Parathyroid adenoma (tissue), 2 donors: ENCODE data around the gene METTL1.

Source experiments
- H2AFZ ChIP-seq: fragments of 300-600 bp; sonication (generic); one replicate; pipeline ENCODE4 v1.7.0; 2017; ENCODE audit warnings: antibody characterized with exemption, mild to moderate bottlenecking
- H3K27ac ChIP-seq: fragments of 300-600 bp; sonication (generic); one replicate; pipeline ENCODE4 v1.7.0; 2017
- H3K27me3 ChIP-seq: fragments of 300-600 bp; sonication (generic); one replicate; pipeline ENCODE4 v1.7.0; 2017; ENCODE audit warnings: low read length; ENCODE audit not compliant: control insufficient read depth, insufficient read depth
- H3K36me3 ChIP-seq: fragments of 300-600 bp; sonication (generic); one replicate; pipeline ENCODE4 v1.7.0; 2017; ENCODE audit warnings: low read length; ENCODE audit not compliant: control insufficient read depth, insufficient read depth
- H3K4me1 ChIP-seq: fragments of 300-600 bp; sonication (generic); one replicate; pipeline ENCODE4 v1.7.0; 2017; ENCODE audit warnings: control low read depth
- H3K4me2 ChIP-seq: fragments of 300-600 bp; sonication (generic); one replicate; pipeline ENCODE4 v1.7.0; 2017; ENCODE audit warnings: low read length
- H3K4me3 ChIP-seq: fragments of 300-600 bp; sonication (generic); one replicate; pipeline ENCODE4 v1.7.0; 2017; ENCODE audit warnings: low read depth, low read length
- H3K79me2 ChIP-seq: fragments of 300-600 bp; sonication (generic); one replicate; pipeline ENCODE4 v1.7.0; 2017; ENCODE audit warnings: control low read depth
- H3K9ac ChIP-seq: fragments of 300-600 bp; sonication (generic); one replicate; pipeline ENCODE4 v1.7.0; 2017; ENCODE audit warnings: mild to moderate bottlenecking
- H3K9me3 ChIP-seq: fragments of 300-600 bp; sonication (generic); one replicate; pipeline ENCODE4 v1.7.0; 2017; ENCODE audit warnings: low read length; ENCODE audit not compliant: control insufficient read depth
- TF ChIP-seq, protein P1 (sequence below): fragments of 300-600 bp; sonication (generic); IDR thresholded peaks from one replicate; pipeline ENCODE4 v1.7.0; 2017; ENCODE audit warnings: antibody characterized with exemption, mild to moderate bottlenecking
- donor health status: primary hyperparathyroidism.

The METTL1 gene

DNA sequence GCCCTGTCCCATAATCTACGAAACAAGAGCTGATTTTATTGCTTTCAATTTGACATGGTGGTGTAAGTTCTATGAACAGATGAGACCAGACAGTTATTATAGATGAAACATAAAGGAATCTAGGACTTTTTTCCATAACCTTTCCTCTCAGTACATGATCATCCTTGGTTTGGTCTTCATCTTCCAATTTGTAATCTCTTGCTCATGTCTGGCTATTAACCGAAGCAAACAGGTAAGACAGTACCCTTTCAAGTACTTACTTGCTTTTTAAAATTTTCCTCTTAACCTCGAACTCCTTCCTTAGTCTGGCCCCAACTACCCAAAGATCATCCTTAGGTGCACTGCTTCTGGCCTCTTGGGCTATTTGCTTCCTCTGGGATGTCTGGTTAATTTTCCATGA is 25.9 kb downstream of the METTL1 start:
- Histone ChIP-seq H3K9ac (no peak overlapping the region), H3K4me2 (peak overlapping the region; percentile 94), H3K27ac (no peak overlapping the region), H3K4me3 (peak overlapping the region; percentile 97), H3K27me3 (no peaks in the 10 kb centered on the region), H3K9me3 (no peaks in the 10 kb centered on the region), H3K4me1 (peaks cover 9% of the 10 kb centered on the region), H3K79me2 (no peaks in the 10 kb centered on the region), H2AFZ (no peak overlapping the region), H3K36me3 (no peaks in the 10 kb centered on the region)
- TF ChIP-seq, protein P1, sequence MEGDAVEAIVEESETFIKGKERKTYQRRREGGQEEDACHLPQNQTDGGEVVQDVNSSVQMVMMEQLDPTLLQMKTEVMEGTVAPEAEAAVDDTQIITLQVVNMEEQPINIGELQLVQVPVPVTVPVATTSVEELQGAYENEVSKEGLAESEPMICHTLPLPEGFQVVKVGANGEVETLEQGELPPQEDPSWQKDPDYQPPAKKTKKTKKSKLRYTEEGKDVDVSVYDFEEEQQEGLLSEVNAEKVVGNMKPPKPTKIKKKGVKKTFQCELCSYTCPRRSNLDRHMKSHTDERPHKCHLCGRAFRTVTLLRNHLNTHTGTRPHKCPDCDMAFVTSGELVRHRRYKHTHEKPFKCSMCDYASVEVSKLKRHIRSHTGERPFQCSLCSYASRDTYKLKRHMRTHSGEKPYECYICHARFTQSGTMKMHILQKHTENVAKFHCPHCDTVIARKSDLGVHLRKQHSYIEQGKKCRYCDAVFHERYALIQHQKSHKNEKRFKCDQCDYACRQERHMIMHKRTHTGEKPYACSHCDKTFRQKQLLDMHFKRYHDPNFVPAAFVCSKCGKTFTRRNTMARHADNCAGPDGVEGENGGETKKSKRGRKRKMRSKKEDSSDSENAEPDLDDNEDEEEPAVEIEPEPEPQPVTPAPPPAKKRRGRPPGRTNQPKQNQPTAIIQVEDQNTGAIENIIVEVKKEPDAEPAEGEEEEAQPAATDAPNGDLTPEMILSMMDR = no peak

DNA sequence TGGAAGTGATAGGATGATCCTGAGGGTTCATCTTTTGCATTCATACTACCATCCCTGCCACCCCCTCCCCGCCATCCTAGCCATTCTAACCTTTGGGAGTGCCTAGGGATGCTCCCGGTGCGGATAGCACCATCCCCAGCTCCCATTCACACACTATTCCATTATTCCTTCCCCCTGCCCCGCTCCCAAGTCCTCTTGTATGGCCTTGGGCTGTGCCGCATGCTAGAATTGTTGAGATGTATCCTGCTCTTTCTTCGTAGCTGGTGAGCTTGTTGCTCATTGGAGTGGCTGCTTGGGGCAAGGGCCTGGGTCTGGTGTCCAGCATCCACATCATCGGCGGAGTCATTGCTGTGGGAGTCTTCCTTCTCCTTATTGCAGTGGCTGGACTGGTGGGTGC is 26.4 kb downstream of the METTL1 start:
- Histone ChIP-seq H3K27me3 (no peaks in the 10 kb centered on the region), H3K4me3 (peak overlapping the region; percentile 97), H3K9me3 (no peaks in the 10 kb centered on the region), H3K79me2 (no peaks in the 10 kb centered on the region), H3K27ac (peak overlapping the region; percentile 96), H3K9ac (no peak overlapping the region), H3K4me1 (peaks cover 9% of the 10 kb centered on the region), H3K4me2 (peak overlapping the region; percentile 94), H2AFZ (peak overlapping the region; percentile 86), H3K36me3 (no peaks in the 10 kb centered on the region)
- TF ChIP-seq, protein P1 = no peak

DNA sequence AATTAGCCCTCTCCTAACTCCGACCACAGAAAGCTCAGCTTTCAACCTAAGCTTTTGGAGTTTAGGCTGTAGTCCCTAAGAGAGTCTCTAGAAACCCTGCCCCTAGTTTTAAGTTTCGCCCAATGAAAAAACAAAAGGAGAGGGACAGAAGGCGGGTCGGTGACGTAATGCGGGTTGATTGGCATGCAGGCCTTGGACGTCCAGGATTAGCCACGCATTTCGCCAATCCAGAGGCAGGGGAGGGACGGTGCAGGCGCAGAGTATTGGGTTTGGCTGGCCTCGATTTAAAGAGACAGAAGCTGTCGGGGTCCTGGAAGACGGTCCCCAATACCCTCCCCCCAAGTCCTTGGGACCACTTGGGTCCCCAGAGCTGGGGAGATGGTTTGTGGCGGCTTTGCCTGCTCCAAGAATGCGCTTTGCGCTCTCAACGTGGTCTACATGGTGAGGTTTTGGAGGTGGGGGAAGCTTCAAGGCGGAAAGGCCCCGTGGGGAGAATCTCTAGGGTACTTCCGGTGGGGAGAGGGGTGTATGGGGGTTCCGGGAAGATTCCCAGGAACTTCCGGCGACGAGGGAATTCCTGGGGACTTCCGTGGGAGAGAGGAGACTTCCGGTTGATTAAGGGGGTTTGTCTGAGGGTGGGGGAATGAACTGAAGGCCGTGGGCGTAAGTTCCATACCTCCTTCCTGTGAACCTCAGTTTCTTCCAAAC is 27.0 kb downstream of the METTL1 start, which contains the start of gene TSPAN31:
TSPAN31 (plus strand) TSS at position 263 of the 708 bp plus-strand sequence; CDS start at position 379, 116 bp downstream.
- peak within 1 kb of the TSS; percentile 96 for H3K27ac ChIP-seq
- no peaks in the 10 kb centered on the region for H3K9me3 ChIP-seq
- no peaks in the 10 kb centered on the region for H3K79me2 ChIP-seq
- H3K4me3 ChIP-seq = peak within 1 kb of the TSS; percentile 97
- H2AFZ ChIP-seq = peak within 1 kb of the TSS; percentile 86
- peak within 1 kb of the TSS; percentile 94 for H3K4me2 ChIP-seq
- TF ChIP-seq, protein P1 = peak; percentile 10
- no peaks in the 10 kb centered on the region for H3K36me3 ChIP-seq
- H3K27me3 ChIP-seq = no peaks in the 10 kb centered on the region
- H3K4me1 ChIP-seq = peaks cover 9% of the 10 kb centered on the region
- peak within 1 kb of the TSS; percentile 94 for H3K9ac ChIP-seq

DNA sequence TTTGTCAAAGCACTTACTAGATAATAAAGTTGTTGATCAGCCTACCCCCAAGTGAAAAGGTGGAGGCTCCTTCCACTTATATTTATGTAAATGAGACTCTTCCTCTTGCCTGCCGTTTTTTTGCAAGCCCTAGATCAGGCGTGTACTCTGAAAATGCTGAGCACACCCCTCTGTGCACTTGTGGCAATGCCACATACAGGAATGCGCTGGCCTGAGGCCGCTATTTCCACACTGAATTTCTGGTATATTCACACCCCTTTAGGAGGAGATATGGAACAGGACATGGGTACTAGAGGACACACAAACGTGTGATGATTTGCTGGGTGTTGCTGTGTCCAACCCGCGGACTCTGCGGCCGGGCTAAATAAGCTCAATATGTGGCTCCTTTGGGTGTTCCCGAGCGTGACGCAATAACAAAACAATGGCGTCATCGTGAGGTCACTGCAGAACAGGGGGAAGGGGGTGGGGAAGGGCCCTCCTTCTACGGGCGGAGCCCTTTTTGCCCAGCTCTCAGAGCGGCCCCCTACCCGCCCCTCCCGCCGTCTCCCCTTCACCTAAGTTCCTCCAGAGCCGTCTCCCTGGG is 27.6 kb downstream of the METTL1 start:
- peak overlapping the region; percentile 53 for H3K4me2 ChIP-seq
- no peaks in the 10 kb centered on the region for H3K36me3 ChIP-seq
- H3K4me3 ChIP-seq = peak overlapping the region; percentile 97
- TF ChIP-seq, protein P1 = no peak
- H3K27me3 ChIP-seq = no peaks in the 10 kb centered on the region
- peak overlapping the region; percentile 96 for H3K27ac ChIP-seq
- H3K9me3 ChIP-seq = no peaks in the 10 kb centered on the region
- H3K9ac ChIP-seq = no peak overlapping the region
- H3K4me1 ChIP-seq = peaks cover 9% of the 10 kb centered on the region
- no peaks in the 10 kb centered on the region for H3K79me2 ChIP-seq
- peak overlapping the region; percentile 86 for H2AFZ ChIP-seq
